A673 (cell line): ENCODE data around the gene OR9G4. TPM values are rescaled to one million over a fixed set of nuclear protein-coding genes. Genes with fewer than 3 reads are reported as not detected.
A peak's percentile ranks its signal among the peaks of the same experiment; 100 is the strongest.

Source experiments
- Bru-seq: library from RNA; stranded (reverse); fragments of 400-500 nt; gene quantifications from one replicate; lab custom pipeline; 2021; lab: Mats Ljungman, UMichigan
- BruChase-seq, 2 experiments: library from RNA; stranded (reverse); fragments of 400-500 nt; gene quantifications; one replicate each; lab custom pipeline; 2021; lab: Mats Ljungman, UMichigan
- BruUV-seq: library from RNA; stranded (reverse); fragments of 400-500 nt; replicated peaks from 2 replicates; lab custom pipeline; 2021; lab: Mats Ljungman, UMichigan
- CTCF ChIA-PET: fragments of 300-600 bp; sonication (Branson Sonifier 250); formaldehyde crosslinking; loops from one replicate; lab custom pipeline; 2022; ENCODE audit warnings: antibody characterized with exemption; lab: Charles Lee
- POLR2A ChIA-PET: fragments of 300-600 bp; sonication (Branson Sonifier 250); formaldehyde crosslinking; loops from one replicate; lab custom pipeline; 2022; ENCODE audit warnings: antibody characterized with exemption; ENCODE audit not compliant: low non-redundant PET; lab: Charles Lee
- DNase-seq: peaks from one replicate; pipeline ENCODE4 v3.0.0-alpha.2; 2015; ENCODE audit warnings: low spot score
- H3K27ac ChIP-seq: fragments of 200-600 bp; sonication (generic); 2 replicates; pipeline ENCODE4 v1.5.1; 2016; ENCODE audit warnings: mixed run types, low read depth, mild to moderate bottlenecking, mixed read lengths, antibody characterized with exemption, low read length; ENCODE audit not compliant: poor library complexity, severe bottlenecking
- H3K27me3 ChIP-seq: fragments of 200-600 bp; sonication (generic); replicated peaks from 2 replicates; pipeline ENCODE4 v1.6.1; 2017; ENCODE audit warnings: mixed run types, low read depth, mild to moderate bottlenecking, mixed read lengths, antibody characterized with exemption, low read length; ENCODE audit not compliant: insufficient read depth, poor library complexity
- H3K36me3 ChIP-seq: fragments of 200-600 bp; sonication (generic); 2 replicates; pipeline ENCODE4 v1.6.1; 2016; ENCODE audit warnings: mixed run types, mild to moderate bottlenecking, mixed read lengths, antibody characterized with exemption, low read length; ENCODE audit not compliant: insufficient read depth, poor library complexity, severe bottlenecking
- H3K4me1 ChIP-seq: fragments of 200-600 bp; sonication (generic); 2 replicates; pipeline ENCODE4 v1.6.1; 2017; ENCODE audit warnings: mixed run types, mild to moderate bottlenecking, mixed read lengths, antibody characterized with exemption, low read length; ENCODE audit not compliant: insufficient read depth, poor library complexity, severe bottlenecking
- H3K4me3 ChIP-seq: fragments of 200-600 bp; sonication (generic); 2 replicates; pipeline ENCODE4 v1.5.1; 2016; ENCODE audit warnings: low read depth, mixed run types, mild to moderate bottlenecking, mixed read lengths, low read length; ENCODE audit not compliant: poor library complexity, severe bottlenecking
- H3K9me3 ChIP-seq: fragments of 200-600 bp; sonication (generic); 2 replicates; pipeline ENCODE4 v1.6.1; 2016; ENCODE audit warnings: mixed run types, low read depth, mild to moderate bottlenecking, mixed read lengths, antibody characterized with exemption, low read length; ENCODE audit not compliant: poor library complexity, severe bottlenecking
- CTCF ChIP-seq: fragments of 300-800, 200-600 bp; sonication (generic); conservative IDR thresholded peaks from 2 replicates; pipeline ENCODE4 v1.5.1; 2017; ENCODE audit warnings: low read depth, mild to moderate bottlenecking, antibody characterized with exemption, low read length, moderate library complexity, mixed read lengths
- EZH2 ChIP-seq: fragments of 200-600 bp; sonication (generic); IDR thresholded peaks from 2 replicates; pipeline ENCODE4 v1.6.1; 2017; ENCODE audit warnings: borderline replicate concordance, low read depth, mild to moderate bottlenecking, mixed read lengths, antibody characterized with exemption, low read length; ENCODE audit not compliant: poor library complexity, severe bottlenecking
- intact Hi-C: fragments of 100-400 bp; cut with micrococcal nuclease; formaldehyde crosslinking; loops from one replicate; pipeline ENCODE4 v1.10.0; 2022; ENCODE audit not compliant: unreplicated experiment
- long read RNA-seq: library from polyadenylated mRNA; stranded (forward); transcript quantifications from one replicate; pipeline ENCODE4 v2.0.0, GENCODE V29; 2022
- total RNA-seq: library from RNA; stranded (reverse); gene quantifications from 2 replicates; pipeline ENCODE4 v1.2.3, GENCODE V29; 2021

Gene OR9G4
- total RNA-seq = not detected in 2 replicates
- Bru-seq, nascent RNA = not detected
- BruChase-seq, experiment 1, labeled RNA remaining after a 2-hour chase = not detected
- BruChase-seq, experiment 2, labeled RNA remaining after a 6-hour chase = not detected
- long read RNA-seq = 0 reads

GRCh38 chr11:56748597-56748996 is at the start of gene OR9G4:
OR9G4 (minus strand) TSS chr11:56748697; CDS start chr11:56743766, 4,931 bp downstream.
- no peaks in the 10 kb centered on the region for H3K4me1 ChIP-seq
- TF ChIP-seq CTCF (no peak), EZH2 (no peak)
- H3K36me3 ChIP-seq = no peaks in the 10 kb centered on the region
- no peaks in the 10 kb centered on the region for H3K27me3 ChIP-seq
- H3K4me3 ChIP-seq = no peak within 1 kb of the TSS
- BruUV-seq = no TSS peak
- CTCF ChIA-PET = no interaction called here
- H3K27ac ChIP-seq = no peak within 1 kb of the TSS
- intact Hi-C loops = loop anchor here (10.0 kb wide), 1 partner anchor 84 kb away; the partner anchor contains the start of gene OR5AR1
- no peaks in the 10 kb centered on the region for H3K9me3 ChIP-seq
- DNase-seq = no peak
- POLR2A ChIA-PET = no interaction called here

GRCh38 chr11:56783448-56784041 is 35.0 kb upstream of the OR9G4 start:
- Histone ChIP-seq H3K27me3 (no peaks in the 10 kb centered on the region), H3K27ac (no peak overlapping the region), H3K9me3 (no peaks in the 10 kb centered on the region), H3K36me3 (no peaks in the 10 kb centered on the region), H3K4me3 (no peak overlapping the region), H3K4me1 (no peaks in the 10 kb centered on the region)
- DNase-seq = peak; percentile 78
- ChIA-PET POLR2A (no interaction called here), CTCF (no interaction called here)
- BruUV-seq = no TSS peak
- TF ChIP-seq EZH2 (no peak), CTCF (peak; percentile 73)
- intact Hi-C loops = loop anchor here (1.0 to 10.0 kb wide), 6 partner anchors 79 to 1069 kb away; partner anchors contain the start of gene OR5AR1

GRCh38 chr11:56782167-56782847 is 33.8 kb upstream of the OR9G4 start:
- TF ChIP-seq CTCF = no peak
- no peak for TF ChIP-seq EZH2
- POLR2A ChIA-PET = no interaction called here
- Histone ChIP-seq H3K4me1 (no peaks in the 10 kb centered on the region), H3K9me3 (no peaks in the 10 kb centered on the region), H3K4me3 (no peak overlapping the region), H3K36me3 (no peaks in the 10 kb centered on the region), H3K27me3 (no peaks in the 10 kb centered on the region), H3K27ac (no peak overlapping the region)
- BruUV-seq = no TSS peak
- intact Hi-C loops = loop anchor here (2.0 to 10.0 kb wide), 4 partner anchors 78 to 1068 kb away; partner anchors contain the start of gene OR5AR1
- DNase-seq = no peak
- CTCF ChIA-PET = interaction anchor here (0.7 to 1.1 kb wide), 2 partner anchors 558 to 1149 kb away, joined by 3 read pairs; no protein-coding TSS in a partner anchor
